CD4-positive, alpha-beta T cell treated with Interleukin-17A for 4 hours (primary cell): ENCODE results near the gene AGAP3.

Source experiments
- DNase-seq: peaks from one replicate; pipeline ENCODE4 v3.0.0-alpha.2; 2020; ENCODE audit warnings: mixed read lengths

AGAP3 gene

DNA sequence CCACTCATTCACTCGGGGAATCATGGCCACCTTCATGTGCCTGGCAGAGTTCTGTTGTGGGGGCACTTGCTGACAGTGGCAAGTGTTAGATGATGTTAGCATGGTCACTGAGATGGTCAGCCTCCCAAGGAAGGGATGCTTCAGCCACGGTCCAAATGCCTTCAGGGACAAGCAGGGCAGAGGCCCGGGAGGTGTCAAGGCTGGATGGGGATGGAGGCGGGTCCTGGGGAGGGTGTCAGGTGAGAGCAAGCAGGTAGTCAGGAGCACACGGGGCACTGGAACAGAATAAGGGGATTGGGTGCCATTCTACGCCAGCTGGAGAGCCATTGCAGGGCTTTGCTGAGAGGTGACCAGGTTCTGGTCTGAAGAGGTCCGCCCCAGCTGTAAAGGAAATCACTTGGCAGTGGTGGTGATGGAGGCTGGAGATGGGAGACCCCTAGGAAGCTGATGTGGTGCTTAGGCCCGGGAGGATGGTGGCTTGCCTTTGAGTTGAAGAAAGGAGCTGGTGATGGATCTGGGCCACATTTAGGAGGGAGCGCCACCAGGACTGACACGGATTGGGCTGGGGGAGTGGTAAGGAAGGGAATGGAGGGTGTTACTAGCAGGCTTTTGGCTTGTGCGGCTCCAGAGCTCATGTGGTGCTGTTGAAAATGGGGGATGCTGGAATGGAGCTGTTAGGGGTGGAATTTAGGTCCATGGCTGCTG lies 24.1 kb downstream of the AGAP3 start:
- DNase-seq: no peak

DNA sequence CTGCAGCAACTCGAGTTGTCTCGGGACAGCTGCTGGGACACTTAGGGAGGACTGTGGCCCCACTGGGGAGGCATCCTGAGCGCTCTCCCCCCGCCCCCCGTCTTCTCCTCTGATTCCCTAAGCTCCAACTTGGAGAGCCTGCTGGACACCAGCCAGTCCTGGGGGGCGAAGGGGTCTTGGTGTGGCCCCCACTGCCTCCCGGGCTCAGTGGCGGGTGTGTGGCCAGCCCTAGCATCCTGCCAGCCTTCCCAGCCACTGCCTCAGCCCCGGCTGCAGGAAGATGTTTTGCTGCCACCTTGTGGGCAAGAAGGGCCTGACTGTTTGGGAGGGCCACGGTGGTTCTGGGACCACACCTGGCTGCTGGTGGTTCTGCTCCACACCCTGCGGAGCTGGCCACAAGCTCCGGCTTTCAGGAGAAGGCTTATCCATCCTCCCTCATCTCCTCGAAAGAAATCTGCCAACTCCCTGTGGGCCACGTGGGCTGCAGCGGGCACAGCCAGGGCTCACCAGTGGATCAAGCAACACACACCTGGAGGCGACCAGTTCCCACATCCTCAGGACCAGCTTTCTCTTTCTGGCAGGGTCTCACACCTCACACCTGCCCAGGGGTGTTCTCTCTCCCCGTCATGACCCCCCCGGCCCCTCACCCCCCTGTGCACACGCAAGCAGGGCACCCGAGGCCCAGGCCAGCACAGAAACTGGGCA lies 24.8 kb downstream of the AGAP3 start:
- peak; percentile 81 for DNase-seq

DNA sequence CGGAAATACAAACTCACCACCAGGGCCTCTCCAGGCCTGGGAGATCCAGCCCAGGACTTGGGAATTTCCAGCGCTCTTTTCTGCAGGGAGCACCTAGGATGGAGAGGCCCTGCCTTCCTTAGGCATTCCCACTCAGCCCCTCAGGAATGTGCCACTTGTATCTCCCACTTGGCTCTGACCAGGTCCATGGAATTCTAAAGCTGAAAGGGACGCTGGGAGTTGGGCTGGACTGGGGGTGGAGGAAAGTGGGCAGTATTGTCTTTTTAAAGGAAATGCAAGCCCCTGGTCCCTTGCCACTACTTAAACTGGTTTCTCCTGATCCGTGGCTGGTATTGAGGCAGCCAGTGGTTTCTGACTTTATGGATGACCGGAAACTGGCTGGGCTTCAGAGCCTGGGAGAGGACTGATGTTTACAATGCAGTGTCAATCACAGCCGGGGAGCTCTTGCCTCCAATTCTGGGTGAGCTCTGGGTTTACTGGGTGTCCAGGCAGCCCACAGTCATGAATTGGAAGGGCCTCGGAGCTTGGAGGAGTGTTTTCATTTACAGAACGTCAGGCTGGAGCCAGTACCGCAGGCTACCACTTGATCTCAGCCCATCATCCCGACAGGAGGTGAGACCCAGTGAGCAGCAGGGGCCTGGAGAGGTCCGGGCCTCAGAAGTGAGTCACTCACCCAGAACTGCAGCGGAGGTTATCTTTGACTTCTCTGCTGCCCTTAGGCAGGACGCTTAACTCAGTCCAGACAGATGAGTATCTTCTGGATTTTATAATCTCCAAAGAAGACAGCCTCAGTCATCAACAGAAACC lies 27.3 kb downstream of the AGAP3 start:
- DNase-seq: no peak

DNA sequence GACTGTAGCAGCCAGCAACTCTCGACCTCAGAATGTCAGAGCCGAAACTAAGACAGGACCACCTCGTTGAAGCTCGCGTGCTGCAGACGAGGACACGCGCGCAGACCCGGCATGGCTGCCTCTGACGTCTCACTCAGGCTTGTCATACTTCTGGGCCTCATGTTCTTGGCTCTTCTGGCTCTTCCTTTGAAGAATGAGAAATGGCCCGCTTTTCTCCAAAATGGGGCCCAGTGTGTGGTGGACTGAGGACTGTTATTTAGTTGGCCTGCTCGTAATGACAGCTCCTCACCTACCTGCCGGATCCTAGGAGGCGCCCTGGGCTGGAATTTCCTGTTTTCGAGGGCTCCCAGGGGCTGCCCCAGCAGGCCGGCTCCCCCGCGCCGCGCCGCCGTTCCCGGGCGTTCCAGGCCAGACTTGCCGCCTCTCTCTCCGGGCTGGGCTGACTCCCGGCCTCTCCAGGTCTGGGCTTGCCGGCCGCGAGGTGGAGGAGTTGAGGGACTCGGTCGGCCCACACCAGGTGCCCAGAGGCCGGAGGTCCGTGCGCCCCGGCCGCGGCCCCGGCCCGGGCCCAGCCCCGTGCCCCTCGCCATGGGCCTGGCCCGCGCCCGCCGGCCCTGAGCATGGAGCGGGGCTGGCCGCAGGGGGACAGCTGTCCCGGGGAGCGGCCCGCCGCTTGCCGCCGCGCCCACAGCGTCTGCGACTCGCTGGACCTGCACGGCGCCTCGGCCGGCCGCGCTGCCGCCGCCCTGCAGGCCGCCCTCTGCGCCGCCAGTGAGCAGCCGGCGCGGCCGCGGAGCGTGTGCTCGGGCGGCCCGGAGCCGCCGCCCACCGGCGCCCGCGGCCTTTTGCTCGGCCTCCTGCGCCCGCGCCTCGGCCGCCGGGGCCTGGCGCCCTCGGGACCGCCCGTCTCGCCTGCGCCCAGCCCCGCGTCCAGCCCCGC lies 28.1 kb downstream of the AGAP3 start:
- DNase-seq: no peak

DNA sequence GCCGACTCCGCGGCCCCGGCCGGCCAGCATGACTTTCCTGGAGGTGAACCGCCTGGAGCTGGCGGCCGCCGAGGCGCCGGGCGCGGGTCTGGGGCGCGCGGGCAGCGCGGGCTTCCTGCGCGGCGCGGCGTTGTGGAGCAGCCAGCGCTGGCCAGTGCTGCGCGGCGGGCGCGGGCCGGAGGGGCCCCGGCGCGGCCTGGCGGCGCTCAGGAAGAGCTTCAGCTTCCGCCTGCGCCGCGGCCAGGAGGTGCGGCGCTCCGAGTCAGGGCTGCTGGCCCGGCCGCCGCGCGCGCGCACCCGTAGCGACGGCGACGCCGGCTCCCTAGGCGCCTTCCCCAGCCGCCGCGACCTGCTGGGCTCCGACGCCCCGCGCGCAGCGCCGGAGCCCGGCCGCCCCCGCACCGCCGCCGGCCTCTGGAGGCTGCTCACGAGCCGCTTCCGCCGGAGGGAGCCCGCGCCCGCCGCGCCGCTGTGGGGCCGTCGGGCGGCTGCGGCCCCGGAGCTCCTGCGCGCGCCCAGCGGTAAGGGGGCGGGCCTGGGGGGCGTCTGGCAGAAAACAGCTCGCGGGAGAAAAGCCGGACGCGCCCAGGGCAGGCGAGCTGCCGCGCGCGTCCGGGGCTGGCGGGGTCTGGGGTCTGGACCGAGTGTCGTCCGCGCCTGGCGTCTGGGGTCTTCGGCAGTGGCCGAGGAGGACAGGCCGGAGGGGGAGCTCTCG lies 29.0 kb downstream of the AGAP3 start:
- peak; percentile 41 for DNase-seq

DNA sequence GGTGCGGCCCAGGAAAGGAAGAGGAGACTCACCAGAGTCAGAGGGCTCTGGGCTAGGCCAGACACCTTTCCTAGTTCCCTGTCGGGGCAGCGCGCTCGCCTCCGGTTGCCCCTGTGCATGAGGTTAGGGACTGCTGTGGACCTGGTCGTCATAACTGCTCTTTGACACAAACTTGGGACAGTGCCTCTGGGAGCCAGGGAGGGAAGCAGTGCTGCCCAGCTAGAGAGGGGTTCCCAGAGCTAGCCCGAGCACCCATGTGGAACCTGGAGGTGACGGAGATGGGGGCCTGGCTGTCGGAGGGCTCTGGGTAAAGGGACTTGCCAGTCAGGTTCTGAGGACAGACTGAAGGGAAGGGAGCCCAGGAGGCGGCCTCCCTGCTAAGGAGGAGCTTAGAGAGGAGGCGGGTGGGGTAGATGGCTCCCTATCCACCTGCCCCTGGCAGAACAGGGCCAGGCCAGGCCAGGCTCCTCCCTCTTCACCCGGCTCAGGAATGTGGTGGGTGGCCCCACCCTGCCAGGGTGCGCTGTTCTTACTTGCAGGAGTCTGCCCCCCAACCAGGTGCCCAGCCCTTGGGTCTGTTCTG lies 29.7 kb downstream of the AGAP3 start:
- DNase-seq: peak; percentile 24

DNA sequence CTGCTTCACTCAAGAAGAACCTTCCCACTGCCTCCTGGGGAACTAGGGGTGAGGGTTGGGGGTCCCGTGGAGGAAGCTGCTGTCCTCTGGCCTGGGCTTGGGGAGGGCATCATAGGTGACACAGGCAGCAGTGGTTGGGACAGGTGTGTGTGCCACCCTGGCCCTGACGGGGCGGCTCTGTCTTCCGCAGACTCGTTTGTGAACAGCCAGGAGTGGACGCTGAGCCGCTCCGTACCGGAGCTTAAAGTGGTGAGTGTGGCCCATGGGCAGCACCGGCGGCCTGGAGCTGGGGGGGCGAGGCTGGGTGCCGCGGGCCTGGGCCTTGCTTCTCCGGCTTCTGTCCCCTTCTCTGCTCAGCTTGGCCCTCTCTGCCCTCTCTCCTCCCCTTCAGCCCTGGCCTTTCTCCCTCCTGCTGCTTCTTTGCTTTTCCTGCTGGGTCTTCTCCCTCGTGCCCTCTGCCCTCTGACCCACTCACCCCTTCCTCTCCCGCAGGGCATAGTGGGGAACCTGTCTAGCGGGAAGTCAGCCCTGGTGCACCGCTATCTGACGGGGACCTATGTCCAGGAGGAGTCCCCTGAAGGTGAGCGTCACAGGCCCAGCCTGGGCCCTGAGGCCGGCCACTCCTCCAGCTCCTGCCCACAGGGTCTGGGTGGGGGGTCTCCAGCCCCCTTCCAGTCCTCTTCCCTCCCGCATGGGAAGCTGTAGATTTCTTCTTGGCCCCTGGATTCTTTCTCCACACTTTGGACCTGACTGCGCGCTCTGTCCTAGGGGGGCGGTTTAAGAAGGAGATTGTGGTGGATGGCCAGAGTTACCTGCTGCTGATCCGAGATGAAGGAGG lies 30.5 kb downstream of the AGAP3 start:
- DNase-seq: no peak

DNA sequence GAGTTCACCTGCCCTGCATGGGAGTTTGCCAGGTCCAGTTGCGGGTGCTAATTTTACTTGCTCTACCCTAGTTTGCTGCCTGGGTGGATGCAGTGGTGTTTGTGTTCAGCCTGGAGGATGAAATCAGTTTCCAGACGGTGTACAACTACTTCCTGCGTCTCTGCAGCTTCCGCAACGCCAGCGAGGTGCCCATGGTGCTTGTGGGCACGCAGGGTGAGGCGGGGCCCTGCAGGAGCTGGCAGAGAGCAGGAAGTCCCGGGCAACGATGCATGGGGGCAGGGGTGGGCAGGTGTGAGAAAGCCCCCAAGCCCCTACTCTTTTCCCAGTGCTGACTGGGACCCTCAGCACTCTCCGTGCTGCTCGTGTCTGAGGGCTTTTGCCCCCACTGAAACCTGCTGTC lies 31.3 kb downstream of the AGAP3 start:
- peak; percentile 70 for DNase-seq

DNA sequence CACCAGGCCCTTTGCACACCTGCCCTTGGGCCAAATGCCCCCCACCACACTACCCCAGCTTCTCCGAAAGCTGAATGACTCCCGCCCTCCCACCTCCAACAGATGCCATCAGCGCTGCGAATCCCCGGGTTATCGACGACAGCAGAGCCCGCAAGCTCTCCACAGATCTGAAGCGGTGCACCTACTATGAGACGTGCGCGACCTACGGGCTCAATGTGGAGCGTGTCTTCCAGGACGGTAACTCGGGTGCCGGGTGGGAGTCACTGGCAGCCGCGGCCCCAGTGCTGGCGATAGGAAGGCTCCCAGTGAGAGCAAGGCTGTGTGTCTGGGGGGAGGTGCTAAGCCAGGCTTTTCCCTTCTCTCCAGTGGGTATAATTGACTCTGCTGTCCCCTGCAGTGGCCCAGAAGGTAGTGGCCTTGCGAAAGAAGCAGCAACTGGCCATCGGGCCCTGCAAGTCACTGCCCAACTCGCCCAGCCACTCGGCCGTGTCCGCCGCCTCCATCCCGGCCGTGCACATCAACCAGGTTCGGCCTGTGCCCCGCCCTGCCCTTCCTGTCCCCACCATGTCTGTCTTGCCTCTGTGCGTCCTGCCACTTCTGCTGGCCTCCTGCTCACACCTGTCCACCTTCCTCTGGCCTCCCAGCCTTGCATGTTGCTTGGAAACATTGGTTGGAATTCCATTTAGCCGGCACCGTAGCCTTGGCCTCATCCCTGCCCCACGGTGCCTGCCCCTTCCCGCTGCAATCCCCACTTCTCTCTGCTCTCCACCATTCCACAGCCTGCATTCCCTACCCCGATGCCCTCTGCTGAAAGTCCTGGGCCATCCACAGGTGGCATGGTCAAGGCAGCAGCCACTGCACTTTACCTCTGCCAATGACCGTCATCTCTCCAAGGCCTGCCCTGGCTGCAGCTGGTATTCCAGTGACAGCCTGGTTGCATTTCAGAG lies 32.1 kb downstream of the AGAP3 start:
- DNase-seq: no peak

DNA sequence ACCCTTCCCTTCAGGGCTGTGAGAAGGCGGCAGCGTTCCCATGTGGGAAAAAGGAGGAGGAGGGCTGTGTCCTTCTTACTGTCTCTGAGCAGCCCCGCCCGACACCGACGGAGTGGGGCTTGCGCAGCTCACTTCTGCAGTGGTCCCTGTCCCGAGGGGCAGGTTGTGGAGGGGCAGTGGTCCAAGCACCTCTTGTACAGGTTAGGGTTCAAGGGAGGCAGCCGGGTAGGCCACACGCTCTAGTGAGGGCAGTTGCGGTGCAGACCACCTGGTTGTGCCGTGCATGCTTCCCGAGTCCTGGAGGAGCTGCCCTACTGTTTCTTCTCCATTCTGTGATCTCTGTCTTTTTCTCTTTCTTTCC lies 32.8 kb downstream of the AGAP3 start:
- DNase-seq: no peak

DNA sequence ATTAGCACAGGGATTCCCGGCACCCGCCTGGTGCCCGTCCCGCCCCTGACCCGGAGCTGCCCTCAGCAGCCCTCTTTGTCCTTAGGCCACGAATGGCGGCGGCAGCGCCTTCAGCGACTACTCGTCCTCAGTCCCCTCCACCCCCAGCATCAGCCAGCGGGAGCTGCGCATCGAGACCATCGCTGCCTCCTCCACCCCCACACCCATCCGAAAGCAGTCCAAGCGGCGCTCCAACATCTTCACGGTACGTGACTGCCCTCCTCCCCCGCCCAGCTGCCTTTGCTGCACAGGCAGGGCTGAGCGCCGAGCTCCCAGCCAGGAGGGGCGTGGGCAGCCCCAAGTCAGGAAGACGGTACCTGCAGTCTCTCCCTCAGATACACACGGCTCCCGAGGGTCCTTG lies 33.6 kb downstream of the AGAP3 start:
- no peak for DNase-seq

DNA sequence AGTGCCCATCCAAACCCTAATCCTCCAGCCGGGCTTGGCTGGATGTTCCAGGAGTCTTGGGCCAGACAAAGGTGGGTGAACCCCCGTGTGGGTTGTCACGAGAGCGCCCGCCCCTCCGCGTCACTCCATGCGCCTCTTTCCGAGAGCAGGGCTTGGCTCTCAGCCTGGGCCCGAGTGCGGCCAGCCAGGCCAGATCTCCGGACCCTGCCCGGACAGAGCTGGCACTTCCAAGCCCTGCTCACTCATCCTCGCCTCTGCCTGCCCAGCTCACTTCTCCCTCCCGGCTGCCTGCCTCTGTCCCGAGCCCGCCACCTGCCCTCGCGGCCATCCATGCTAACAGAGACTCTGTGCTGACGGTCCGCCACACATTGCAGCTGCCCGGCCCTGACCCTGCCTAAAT lies 34.6 kb downstream of the AGAP3 start:
- DNase-seq: no peak

DNA sequence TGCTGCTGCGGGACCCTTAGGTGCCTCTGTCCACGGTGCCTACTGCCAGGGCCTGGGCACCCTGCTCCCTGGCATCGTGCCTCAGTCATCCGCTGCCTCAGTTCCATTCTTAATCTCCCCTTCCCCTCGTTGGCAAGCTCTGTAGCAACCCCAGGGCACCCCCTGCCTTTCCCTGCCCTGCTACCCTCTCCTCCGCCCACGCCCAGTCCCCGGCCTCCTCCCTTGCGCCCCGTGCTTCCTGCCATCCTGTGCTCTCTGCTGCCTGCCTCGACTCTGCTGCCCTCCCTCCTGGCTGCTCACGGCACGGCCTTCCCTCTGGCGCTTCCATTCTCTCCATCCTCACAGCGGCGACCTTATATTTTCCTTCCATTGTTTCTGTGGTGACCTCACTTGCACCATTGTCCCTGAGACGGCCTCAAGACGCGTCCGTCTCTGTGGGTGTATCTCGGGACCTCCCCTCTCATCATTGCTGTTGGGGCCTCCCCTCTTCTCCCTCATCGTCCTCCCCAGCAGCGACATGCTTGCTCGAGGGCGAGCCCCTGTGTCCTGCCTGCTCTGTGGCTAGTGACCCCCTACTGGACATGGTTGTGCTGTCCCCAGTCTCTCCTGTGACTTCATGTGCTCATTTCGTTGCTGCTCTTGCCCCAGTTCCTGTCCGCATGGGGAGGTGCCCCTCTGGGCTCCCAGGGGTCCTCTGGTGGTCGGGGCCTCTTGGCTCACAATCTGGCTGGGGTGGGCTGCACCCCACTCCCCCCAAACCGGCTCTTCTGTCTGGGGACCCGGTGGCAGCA lies 35.3 kb downstream of the AGAP3 start:
- DNase-seq: no peak

DNA sequence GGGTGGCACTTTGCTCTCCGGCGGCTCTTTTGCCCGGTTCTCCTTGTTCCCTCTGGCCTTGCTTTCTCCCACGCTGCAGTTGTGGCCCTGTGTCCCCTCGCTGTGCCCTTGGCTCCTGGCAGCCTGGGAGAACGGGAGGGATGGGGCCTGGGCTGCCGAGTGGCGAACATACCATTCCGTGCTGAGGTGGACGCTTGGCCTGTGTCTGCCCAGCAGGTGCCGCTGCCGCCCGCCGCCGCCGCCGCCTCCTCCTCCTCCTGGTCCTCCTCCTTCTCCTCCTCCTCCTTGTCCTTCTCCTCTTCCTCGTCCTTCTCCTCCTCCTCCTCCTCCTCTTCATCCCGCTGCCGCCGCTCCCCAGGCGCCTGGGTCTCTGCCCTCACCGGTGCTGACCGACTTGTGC lies 36.0 kb downstream of the AGAP3 start:
- no peak for DNase-seq

DNA sequence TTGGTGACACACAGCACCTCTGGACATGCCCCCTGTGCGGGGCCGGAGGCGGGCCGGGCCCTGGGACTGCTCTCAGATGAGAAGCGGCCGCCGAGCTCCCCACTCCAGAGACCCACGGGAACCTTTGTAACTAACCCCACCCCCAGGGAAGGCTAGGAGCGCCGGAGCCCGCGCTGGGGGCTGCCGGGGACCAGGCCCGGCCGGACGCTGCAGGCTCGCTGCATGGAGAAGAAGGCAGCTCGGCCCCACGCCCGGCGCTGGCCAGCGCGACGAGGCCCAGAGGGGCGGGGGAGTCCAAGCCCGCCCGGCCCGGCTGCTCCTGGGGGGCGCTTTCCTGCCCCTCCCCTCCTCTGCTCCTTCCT lies 36.5 kb downstream of the AGAP3 start:
- DNase-seq: no peak

DNA sequence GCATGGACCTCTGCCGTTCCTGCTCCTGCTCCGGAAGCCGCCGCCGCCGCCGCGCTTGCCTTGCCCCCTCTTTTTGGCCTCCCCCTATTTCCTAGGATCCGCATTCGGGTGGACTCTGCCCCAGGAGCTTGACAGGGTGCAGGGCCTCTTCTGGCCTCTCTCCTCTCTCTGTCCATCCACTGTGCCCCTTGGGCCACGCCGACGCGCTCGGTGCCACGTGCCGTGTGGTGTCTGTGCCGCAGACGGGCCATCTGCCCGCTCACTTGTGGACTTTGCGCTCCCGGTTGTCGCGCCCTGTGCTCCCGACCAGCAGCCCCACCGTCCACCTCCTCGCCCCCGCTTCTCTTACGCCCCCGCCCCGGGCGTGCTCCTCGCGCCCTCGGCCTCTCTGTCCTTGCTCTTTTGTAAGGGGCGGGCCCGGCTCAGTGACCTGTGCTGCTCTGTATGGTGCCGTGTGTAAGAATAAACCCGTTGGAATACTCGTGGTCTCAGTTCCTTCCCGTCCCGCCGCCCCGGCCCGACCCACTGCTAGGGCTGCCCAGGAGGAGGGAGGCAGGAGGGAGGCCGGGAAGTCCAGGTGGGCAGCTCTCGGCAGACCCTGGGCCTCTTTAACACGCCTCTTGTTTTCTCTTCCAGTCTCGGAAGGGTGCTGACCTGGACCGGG lies 37.0 kb downstream of the AGAP3 start:
- DNase-seq: no peak

DNA sequence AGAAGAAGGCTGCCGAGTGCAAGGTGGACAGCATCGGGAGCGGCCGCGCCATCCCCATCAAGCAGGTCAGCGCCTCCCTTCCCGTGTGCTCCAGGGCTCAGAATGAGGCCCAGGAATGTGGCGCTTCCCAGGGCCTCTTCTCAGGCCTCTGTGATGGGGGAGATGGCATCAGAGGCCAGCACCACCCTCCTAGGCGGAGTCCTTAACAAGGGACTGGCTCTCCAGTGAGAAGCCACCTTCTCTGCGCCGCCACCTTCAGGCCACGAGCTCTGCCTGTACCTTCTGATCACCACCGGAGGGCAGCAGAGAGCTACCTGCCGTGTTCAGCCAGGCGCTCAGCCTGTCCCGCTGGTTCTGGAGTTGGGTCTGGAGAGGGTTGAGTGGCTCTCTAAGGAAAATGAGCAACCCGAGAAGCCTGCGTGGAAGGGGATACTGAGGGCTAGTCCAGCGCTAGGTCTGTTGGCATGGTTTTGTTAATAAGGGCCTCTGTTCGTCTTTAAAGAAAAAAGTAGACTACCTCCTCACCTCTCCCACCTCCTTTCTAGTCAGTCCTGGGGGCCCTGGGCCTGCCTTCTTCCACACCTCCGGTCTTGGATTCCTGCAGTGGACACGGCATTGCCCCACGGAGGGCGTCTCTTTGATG lies 37.7 kb downstream of the AGAP3 start:
- peak; percentile 91 for DNase-seq

DNA sequence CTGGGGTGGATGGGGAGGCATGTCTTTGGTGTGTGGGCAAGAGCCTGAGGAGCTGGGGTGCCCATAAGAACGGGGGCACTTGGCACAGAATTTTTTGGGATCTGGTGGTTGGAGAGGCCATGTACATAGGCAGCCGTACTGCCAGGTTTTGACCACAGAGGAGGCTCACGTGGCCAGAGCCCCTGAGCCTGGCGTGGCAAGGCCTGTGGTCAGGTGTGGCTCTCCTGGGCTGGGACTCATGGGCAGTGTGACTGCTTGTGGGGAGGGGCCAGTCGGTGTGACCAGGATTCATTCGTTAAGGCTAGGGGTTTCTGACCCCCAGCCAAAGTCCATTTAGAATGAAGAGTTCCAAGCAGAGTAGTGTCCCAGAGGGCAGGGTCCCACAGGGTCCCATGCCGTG lies 38.2 kb downstream of the AGAP3 start:
- no peak for DNase-seq
